Chondrocyte (in vitro differentiated cells): ENCODE measurements around the gene NR1H2. TPM values are rescaled to one million over a fixed set of nuclear protein-coding genes. Genes with fewer than 3 reads are reported as not detected.
A peak's percentile ranks its signal among the peaks of the same experiment; 100 is the strongest.

ENCODE experiments used
- DNase-seq: peaks from one replicate; pipeline ENCODE4 v3.0.0; 2021; ENCODE audit warnings: mixed read lengths, low spot score
- H3K27ac Mint-ChIP-seq: one replicate; pipeline ENCODE4 v1.8.0; 2021; ENCODE audit warnings: mild to moderate bottlenecking, moderate library complexity, mixed read lengths; ENCODE audit not compliant: unreplicated experiment
- H3K27me3 Mint-ChIP-seq: 2 replicates; pipeline ENCODE4 v1.8.0; 2021; ENCODE audit warnings: low read depth, mixed read lengths
- H3K36me3 Mint-ChIP-seq: 2 replicates; pipeline ENCODE4 v1.8.0; 2021; ENCODE audit warnings: low read depth, mixed read lengths
- H3K4me1 Mint-ChIP-seq: 2 replicates; pipeline ENCODE4 v1.8.0; 2021; ENCODE audit warnings: low read depth, mild to moderate bottlenecking, mixed read lengths
- H3K4me3 Mint-ChIP-seq: one replicate; pipeline ENCODE4 v1.8.0; 2021; ENCODE audit warnings: mild to moderate bottlenecking, moderate library complexity, mixed read lengths; ENCODE audit not compliant: unreplicated experiment
- H3K9me3 Mint-ChIP-seq: 2 replicates; pipeline ENCODE4 v1.8.0; 2021; ENCODE audit warnings: low read depth, mixed read lengths
- CTCF ChIP-seq: fragments of 200-600 bp; sonication (generic); IDR thresholded peaks from 2 replicates; pipeline ENCODE4 v1.5.0; 2021; ENCODE audit warnings: antibody characterized with exemption, mild to moderate bottlenecking, moderate library complexity
- total RNA-seq: library from RNA; stranded (reverse); gene quantifications from 3 replicates; pipeline ENCODE4 v1.2.1, GENCODE V29; 2021

NR1H2 gene
- total RNA-seq, 1 donor from 2014 or later: 48.3 TPM

- Mint-ChIP-seq H3K36me3 (peaks cover 2% of the 10 kb centered on the region), H3K27me3 (no peaks in the 10 kb centered on the region), H3K4me3 (no peak overlapping the region), H3K27ac (peak overlapping the region; percentile 12), H3K4me1 (no peaks in the 10 kb centered on the region), H3K9me3 (no peaks in the 10 kb centered on the region)
- DNase-seq: no peak
- TF ChIP-seq CTCF: no peak
Measured at GRCh38 chr19:50406156-50406820, 30.0 kb downstream of the NR1H2 start.

GRCh38 chr19:50406829-50407228 lies 30.6 kb downstream of the NR1H2 start:
- H3K27me3 Mint-ChIP-seq: no peaks in the 10 kb centered on the region
- H3K36me3 Mint-ChIP-seq: peaks cover 3% of the 10 kb centered on the region
- TF ChIP-seq CTCF: no peak
- no peak for DNase-seq
- H3K27ac Mint-ChIP-seq: no peak overlapping the region
- H3K4me3 Mint-ChIP-seq: no peak overlapping the region
- H3K4me1 Mint-ChIP-seq: no peaks in the 10 kb centered on the region
- H3K9me3 Mint-ChIP-seq: no peaks in the 10 kb centered on the region

- Mint-ChIP-seq H3K4me1 (no peaks in the 10 kb centered on the region), H3K27me3 (no peaks in the 10 kb centered on the region), H3K27ac (no peak overlapping the region), H3K36me3 (peaks cover 3% of the 10 kb centered on the region), H3K9me3 (no peaks in the 10 kb centered on the region), H3K4me3 (no peak overlapping the region)
- no peak for DNase-seq
- no peak for TF ChIP-seq CTCF
Measured at GRCh38 chr19:50409347-50409746, 33.1 kb downstream of the NR1H2 start.

GRCh38 chr19:50410109-50410508 lies 33.9 kb downstream of the NR1H2 start:
- Mint-ChIP-seq H3K27ac (no peak overlapping the region), H3K27me3 (no peaks in the 10 kb centered on the region), H3K4me1 (no peaks in the 10 kb centered on the region), H3K9me3 (no peaks in the 10 kb centered on the region), H3K4me3 (no peak overlapping the region), H3K36me3 (peaks cover 3% of the 10 kb centered on the region)
- no peak for TF ChIP-seq CTCF
- no peak for DNase-seq

GRCh38 chr19:50412419-50412818 lies 36.2 kb downstream of the NR1H2 start:
- TF ChIP-seq CTCF: no peak
- no peaks in the 10 kb centered on the region for H3K4me1 Mint-ChIP-seq
- H3K36me3 Mint-ChIP-seq: peaks cover 3% of the 10 kb centered on the region
- no peak overlapping the region for H3K27ac Mint-ChIP-seq
- no peaks in the 10 kb centered on the region for H3K9me3 Mint-ChIP-seq
- H3K27me3 Mint-ChIP-seq: no peaks in the 10 kb centered on the region
- no peak overlapping the region for H3K4me3 Mint-ChIP-seq
- no peak for DNase-seq
